ENCODE measurements around the gene TYW1B. TPM values are rescaled to one million over a fixed set of nuclear protein-coding genes. Genes with fewer than 3 reads are reported as not detected.
"Not testable (repeated sequence)": the region's sequence is repeated elsewhere in the genome, so short reads cannot be mapped to it uniquely, and the experiment has no call there.

The TYW1B gene
- total RNA-seq, 1 donor from 2014 or later, result 5.1 TPM

DNA sequence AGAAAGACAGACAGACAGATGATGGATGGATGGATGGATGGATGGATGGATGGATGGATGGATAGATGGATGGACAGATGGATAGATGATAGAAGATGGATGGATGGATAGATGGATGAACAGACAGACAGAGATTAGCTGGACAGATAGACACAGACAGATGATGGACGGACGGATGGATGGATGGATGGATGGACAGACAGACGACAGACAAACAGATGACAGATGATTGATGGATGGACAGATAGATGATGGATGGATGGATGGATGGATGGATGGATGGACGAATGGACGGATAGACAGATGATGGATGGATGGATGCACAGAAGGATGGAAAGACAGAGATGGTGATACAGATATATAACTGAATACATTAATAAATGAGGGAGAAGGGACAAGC lies 224.9 kb downstream of the TYW1B start:
- Mint-ChIP-seq H3K4me3 (no peak overlapping the region), H3K36me3 (peaks cover 6% of the 10 kb centered on the region), H3K27me3 (ENCODE audit: low read depth) (no peaks in the 10 kb centered on the region), H3K4me1 (no peaks in the 10 kb centered on the region), H3K27ac (no peak overlapping the region), H3K9me3 (peaks cover 9% of the 10 kb centered on the region)
- TF ChIP-seq, protein P1, sequence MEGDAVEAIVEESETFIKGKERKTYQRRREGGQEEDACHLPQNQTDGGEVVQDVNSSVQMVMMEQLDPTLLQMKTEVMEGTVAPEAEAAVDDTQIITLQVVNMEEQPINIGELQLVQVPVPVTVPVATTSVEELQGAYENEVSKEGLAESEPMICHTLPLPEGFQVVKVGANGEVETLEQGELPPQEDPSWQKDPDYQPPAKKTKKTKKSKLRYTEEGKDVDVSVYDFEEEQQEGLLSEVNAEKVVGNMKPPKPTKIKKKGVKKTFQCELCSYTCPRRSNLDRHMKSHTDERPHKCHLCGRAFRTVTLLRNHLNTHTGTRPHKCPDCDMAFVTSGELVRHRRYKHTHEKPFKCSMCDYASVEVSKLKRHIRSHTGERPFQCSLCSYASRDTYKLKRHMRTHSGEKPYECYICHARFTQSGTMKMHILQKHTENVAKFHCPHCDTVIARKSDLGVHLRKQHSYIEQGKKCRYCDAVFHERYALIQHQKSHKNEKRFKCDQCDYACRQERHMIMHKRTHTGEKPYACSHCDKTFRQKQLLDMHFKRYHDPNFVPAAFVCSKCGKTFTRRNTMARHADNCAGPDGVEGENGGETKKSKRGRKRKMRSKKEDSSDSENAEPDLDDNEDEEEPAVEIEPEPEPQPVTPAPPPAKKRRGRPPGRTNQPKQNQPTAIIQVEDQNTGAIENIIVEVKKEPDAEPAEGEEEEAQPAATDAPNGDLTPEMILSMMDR (IDR thresholded peaks at IDR 0.05; ENCODE audit: unreplicated experiment), result no peak
- DNase-seq (ENCODE audit: low spot score in 2 of 2, unreplicated experiment in 2 of 2), result no peak

DNA sequence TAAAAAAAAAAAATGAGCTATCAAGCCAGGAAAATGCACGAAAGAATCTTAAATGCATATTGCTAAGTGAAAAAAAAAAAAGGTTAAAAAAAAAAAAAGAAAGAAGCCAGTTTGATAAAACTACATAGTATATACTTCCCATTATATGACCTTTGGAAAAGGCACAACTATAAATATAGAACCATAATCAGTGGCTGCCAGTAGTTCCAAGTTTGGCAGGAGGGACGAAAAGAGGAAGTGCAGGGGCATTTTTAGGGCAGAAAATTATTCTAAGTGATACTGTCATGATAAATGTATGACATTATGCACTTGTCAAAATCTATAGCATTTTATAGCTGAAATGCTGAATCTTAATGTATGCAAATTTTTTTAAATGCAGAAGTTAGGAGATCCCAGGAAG lies 226.3 kb downstream of the TYW1B start:
- H3K27ac Mint-ChIP-seq; H3K4me1 Mint-ChIP-seq; DNase-seq (ENCODE audit: low spot score in 2 of 2, unreplicated experiment in 2 of 2); H3K27me3 Mint-ChIP-seq (ENCODE audit: low read depth); H3K4me3 Mint-ChIP-seq: not testable (repeated sequence)
- Mint-ChIP-seq H3K36me3 (peaks cover 11% of the 10 kb centered on the region), H3K9me3 (peaks cover 18% of the 10 kb centered on the region)

DNA sequence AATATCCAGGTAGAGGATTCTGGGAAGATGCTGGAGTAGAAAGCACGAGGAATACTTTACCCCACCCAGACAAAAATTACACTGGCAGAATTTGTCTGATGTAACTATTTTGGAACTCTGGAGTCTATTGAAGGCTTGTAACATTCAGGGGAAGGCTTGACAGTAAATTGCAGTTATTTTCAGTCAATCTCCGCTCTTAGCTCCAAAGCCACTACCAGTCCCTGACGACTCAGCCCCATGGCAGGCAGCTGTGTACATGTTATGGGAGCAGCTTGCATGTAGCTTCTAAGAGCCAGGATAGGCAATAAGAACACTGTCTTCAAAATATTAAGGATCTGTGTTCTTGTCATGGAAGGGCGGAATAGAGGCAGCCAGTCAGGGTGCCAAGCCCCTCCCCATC lies 238.0 kb downstream of the TYW1B start:
- DNase-seq (ENCODE audit: low spot score in 2 of 2, unreplicated experiment in 2 of 2), result not testable (repeated sequence)

DNA sequence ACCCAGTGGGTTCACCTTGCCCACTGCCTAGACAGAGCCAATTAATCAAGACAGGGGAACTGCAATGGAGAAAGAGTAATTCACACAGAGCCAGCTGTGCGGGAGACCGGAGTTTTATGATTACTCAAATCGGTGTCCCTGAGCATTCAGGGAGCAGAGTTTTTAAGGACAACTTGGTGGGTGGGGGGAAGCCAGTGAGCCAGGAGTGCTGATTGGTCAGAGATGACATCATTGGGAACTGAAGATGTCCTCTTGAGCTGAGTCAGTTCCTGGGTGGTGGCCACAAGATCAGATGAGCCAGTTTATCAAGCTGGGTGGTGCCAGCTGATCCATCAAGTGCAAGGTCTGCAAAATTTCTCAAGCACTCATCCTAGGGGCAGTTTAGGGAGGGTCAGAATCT lies 240.7 kb downstream of the TYW1B start:
- H3K27ac Mint-ChIP-seq, result not testable (repeated sequence)

More for the DNA sequence above, 238.0 kb downstream of the TYW1B start:
- H3K27ac Mint-ChIP-seq; H3K4me3 Mint-ChIP-seq; H3K27me3 Mint-ChIP-seq (ENCODE audit: low read depth); H3K4me1 Mint-ChIP-seq: not testable (repeated sequence)
- H3K9me3 Mint-ChIP-seq, result peaks cover 37% of the 10 kb centered on the region
- H3K36me3 Mint-ChIP-seq, result peaks cover 29% of the 10 kb centered on the region

DNA sequence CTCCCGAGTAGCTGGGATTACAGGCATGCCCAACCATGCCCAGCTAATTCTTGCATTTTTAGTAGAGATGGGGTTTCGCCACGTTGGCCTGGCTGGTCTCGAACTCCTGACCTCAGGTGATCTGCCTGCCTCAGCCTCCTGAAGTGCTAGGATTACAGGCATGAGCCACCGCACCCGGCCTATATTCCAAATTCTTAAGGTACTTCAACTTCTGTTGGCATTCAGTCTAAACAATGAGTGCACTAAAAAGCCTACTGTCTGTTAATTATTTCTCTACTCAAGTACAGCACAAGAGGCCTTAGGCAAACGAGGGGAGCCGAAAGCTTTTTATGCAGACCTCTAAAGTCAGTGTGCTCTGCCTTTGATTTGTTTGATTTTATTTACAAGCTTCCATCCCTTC lies 243.4 kb downstream of the TYW1B start:
- H3K27me3 Mint-ChIP-seq (ENCODE audit: low read depth); H3K4me3 Mint-ChIP-seq; H3K27ac Mint-ChIP-seq; H3K4me1 Mint-ChIP-seq; DNase-seq (ENCODE audit: low spot score in 2 of 2, unreplicated experiment in 2 of 2): not testable (repeated sequence)
- Mint-ChIP-seq H3K9me3 (peaks cover 31% of the 10 kb centered on the region), H3K36me3 (peaks cover 20% of the 10 kb centered on the region)

More for the DNA sequence above, 240.7 kb downstream of the TYW1B start:
- Mint-ChIP-seq H3K36me3 (peaks cover 32% of the 10 kb centered on the region), H3K9me3 (peaks cover 44% of the 10 kb centered on the region)
- not testable (repeated sequence) for H3K4me1 Mint-ChIP-seq; H3K4me3 Mint-ChIP-seq; DNase-seq (ENCODE audit: low spot score in 2 of 2, unreplicated experiment in 2 of 2); H3K27me3 Mint-ChIP-seq (ENCODE audit: low read depth)

DNA sequence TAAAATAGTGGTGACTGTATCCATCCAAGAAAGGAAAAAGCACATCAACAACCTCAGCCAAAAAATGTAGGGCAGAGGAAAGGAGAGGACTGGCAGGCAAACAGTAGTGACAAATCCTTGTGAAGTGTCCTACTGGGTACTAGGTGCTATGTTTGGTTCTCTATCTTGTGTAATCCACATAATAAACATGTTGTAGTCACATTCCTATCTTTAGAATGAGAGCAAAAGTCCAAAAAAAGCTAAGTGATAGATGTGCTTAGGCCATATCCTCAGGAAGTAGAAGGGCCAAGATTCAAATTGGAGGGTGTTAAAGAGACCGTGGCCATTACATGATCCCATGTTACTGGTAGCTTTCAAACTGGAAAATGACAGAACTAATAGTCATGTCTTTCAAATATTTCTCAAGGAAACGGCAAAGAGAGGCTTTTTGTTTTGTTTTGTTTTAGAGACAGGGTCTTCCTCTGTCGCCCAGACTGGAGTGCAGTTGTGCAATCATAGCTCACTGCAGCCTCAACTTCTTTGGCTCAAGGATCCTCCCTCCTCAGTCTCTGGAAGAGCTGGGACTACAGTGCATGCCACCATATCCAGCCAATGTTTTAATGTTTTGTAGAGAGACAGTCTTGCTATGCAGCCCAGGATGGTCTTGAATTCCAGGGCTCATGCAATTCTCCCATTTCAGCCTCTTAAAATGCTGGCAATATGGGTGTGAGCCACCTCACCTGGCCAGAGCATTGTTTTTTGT lies 244.2 kb downstream of the TYW1B start:
- not testable (repeated sequence) for H3K27ac Mint-ChIP-seq, H3K4me3 Mint-ChIP-seq
- H3K36me3 Mint-ChIP-seq, result peaks cover 14% of the 10 kb centered on the region

DNA sequence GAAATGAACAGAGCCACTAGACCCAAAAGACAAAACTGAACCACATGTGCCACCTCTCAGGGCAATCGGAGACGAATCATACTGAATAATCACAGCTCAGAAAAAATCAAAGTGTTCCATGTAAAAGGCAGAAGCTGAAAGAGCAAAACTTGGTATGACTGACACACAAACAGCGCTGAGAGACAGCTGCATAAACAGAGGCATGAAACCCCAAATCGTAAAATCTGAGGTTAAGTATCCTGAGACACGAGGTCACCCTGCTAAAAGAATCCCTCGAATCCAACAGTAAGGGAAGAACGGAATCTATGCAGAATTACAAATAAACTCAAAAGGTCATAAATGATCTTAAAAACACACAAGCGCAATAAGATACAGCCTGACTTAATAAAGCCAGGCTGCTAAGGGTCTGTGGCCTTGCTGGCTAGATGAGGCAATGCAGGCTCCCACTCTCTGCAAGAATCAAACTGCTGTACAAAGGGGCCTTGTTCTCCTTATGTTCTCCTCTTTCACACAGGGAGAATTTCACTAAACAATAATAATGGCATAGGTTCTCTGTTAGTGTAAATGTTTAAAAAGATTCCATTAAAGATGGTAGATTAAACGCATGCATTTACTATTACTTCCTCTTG lies 247.7 kb downstream of the TYW1B start:
- not testable (repeated sequence) for DNase-seq (ENCODE audit: low spot score in 2 of 2, unreplicated experiment in 2 of 2); H3K36me3 Mint-ChIP-seq; H3K27me3 Mint-ChIP-seq (ENCODE audit: low read depth); H3K4me3 Mint-ChIP-seq; H3K4me1 Mint-ChIP-seq; H3K27ac Mint-ChIP-seq
- peaks cover 14% of the 10 kb centered on the region for H3K9me3 Mint-ChIP-seq

More for the DNA sequence above, 244.2 kb downstream of the TYW1B start:
- not testable (repeated sequence) for DNase-seq (ENCODE audit: low spot score in 2 of 2, unreplicated experiment in 2 of 2); H3K27me3 Mint-ChIP-seq (ENCODE audit: low read depth); H3K4me1 Mint-ChIP-seq
- H3K9me3 Mint-ChIP-seq, result peaks cover 27% of the 10 kb centered on the region

DNA sequence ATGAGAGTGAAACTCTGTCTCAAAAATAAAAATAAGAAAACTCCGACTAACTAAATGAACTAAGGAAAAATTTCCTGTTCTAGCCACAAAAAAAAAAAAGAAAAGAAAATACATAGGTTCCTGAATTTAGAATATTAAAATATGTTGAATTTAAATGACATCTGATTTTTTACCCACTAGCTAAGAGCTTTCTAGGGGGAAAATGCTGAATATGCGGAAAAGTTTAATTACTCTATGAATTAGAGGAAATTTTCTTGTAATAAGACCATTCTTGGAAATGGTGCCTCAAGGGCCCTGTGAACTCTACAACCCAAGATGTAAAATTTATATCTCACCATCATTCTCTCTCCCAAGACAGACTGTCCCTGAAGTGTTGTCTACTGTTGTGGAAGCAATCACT lies 250.9 kb downstream of the TYW1B start:
- H3K9me3 Mint-ChIP-seq, result no peaks in the 10 kb centered on the region
- no peak overlapping the region for H3K4me3 Mint-ChIP-seq
- H3K27me3 Mint-ChIP-seq (ENCODE audit: low read depth), result no peaks in the 10 kb centered on the region
- H3K36me3 Mint-ChIP-seq, result peaks cover 6% of the 10 kb centered on the region
- H3K27ac Mint-ChIP-seq, result no peak overlapping the region
- no peak for DNase-seq (ENCODE audit: low spot score in 2 of 2, unreplicated experiment in 2 of 2)
- H3K4me1 Mint-ChIP-seq, result no peaks in the 10 kb centered on the region
- TF ChIP-seq, protein P1 (IDR thresholded peaks at IDR 0.05; ENCODE audit: unreplicated experiment), result no peak

DNA sequence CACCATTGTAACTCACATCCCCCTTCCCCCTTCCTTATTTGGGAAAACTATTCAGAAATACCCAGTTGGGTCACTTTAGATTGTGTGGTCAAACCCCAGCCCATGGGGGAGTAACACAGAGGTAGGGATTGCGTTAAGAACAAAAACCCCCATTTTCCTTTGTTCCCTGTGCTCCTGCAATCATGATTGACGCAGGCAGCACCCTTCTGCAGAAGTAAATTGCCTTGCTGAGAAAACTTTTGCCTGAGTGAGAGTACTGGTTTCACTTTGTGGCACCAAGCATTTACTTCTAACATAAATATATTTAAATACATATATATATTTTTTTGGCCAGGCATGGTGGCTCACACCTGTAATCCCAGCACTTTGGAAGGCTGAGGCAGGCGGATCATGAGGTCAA lies 266.0 kb downstream of the TYW1B start:
- H3K27me3 Mint-ChIP-seq (ENCODE audit: low read depth); H3K4me1 Mint-ChIP-seq; H3K36me3 Mint-ChIP-seq; H3K4me3 Mint-ChIP-seq; H3K27ac Mint-ChIP-seq; DNase-seq (ENCODE audit: low spot score in 2 of 2, unreplicated experiment in 2 of 2): not testable (repeated sequence)
- peaks cover 35% of the 10 kb centered on the region for H3K9me3 Mint-ChIP-seq

DNA sequence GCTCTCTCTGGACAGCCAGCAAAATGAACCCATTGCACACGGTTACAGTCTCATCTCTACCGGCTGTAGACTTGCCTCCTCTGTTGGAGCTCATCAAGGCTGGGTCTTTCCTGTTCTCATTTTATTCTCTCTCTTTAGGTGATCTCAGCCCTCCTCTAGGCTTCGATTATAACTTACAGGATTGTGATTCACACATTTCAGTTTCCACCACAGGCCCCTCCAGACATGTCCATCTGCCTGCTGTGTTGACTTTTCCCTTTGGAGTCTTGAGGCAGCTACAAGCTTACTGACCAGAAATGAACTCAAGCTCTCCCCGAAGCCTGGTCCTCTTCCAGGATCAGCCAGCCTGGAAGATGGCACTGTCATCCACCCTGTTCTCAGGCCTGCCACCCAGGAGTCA lies 268.5 kb downstream of the TYW1B start:
- peaks cover 23% of the 10 kb centered on the region for H3K9me3 Mint-ChIP-seq
- H3K36me3 Mint-ChIP-seq; DNase-seq (ENCODE audit: low spot score in 2 of 2, unreplicated experiment in 2 of 2); H3K27ac Mint-ChIP-seq; H3K27me3 Mint-ChIP-seq (ENCODE audit: low read depth); H3K4me1 Mint-ChIP-seq; H3K4me3 Mint-ChIP-seq: not testable (repeated sequence)

DNA sequence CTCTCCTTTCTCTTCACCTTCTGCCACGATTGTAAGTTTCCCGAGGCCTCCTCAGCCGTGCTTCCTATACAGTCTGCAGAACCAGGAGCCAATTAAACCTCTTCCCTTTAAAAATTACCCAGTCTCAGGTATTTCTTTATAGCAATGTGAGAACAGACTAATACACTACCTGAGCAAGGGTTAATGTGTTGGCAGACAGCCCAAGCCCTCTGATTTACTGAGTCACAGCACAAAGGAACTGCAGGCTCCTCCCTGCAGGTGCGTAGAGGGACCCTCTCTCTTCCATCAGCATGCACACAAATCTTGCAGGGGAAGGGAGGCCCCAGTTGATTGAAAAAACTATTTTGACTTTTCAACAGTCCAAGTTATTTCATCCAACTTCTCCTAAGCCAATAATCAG lies 271.3 kb downstream of the TYW1B start:
- H3K4me1 Mint-ChIP-seq; H3K4me3 Mint-ChIP-seq; H3K36me3 Mint-ChIP-seq; H3K27ac Mint-ChIP-seq; H3K27me3 Mint-ChIP-seq (ENCODE audit: low read depth); DNase-seq (ENCODE audit: low spot score in 2 of 2, unreplicated experiment in 2 of 2): not testable (repeated sequence)
- peaks cover 21% of the 10 kb centered on the region for H3K9me3 Mint-ChIP-seq

DNA sequence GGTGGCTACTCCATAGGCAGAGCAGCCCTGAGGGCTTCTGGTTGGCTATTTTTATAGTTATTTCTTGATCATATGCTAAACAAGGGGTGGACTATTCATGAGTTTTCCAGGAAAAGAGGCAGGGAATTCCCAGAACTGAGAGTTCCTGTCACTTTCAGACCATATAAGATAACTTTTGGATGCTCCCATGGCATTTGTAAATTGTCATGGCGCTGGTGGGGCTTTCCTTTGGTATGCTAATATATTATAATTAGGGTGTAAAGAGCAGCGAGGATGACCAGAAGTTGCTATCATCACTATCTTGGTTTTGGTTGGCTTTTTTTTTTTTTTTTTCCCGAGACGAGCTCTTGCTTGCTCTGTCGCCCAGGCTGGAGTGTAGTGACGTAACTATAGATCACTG lies 272.8 kb downstream of the TYW1B start:
- H3K4me3 Mint-ChIP-seq; H3K27me3 Mint-ChIP-seq (ENCODE audit: low read depth); H3K36me3 Mint-ChIP-seq; DNase-seq (ENCODE audit: low spot score in 2 of 2, unreplicated experiment in 2 of 2); H3K27ac Mint-ChIP-seq; H3K4me1 Mint-ChIP-seq: not testable (repeated sequence)
- H3K9me3 Mint-ChIP-seq, result peaks cover 20% of the 10 kb centered on the region
